ENCODE measurements around the gene RELN.
A peak's percentile ranks its signal among the peaks of the same experiment; 100 is the strongest.

The RELN gene

GRCh38 chr7:103711413-103711812 is 278.0 kb downstream of the RELN start:
- DNase-seq = no peak

GRCh38 chr7:103710247-103710646 is 279.2 kb downstream of the RELN start:
- no peak for DNase-seq

- DNase-seq = no peak
These were observed 282.7 kb downstream of the RELN start for GRCh38 chr7:103706805-103707204.

DNA sequence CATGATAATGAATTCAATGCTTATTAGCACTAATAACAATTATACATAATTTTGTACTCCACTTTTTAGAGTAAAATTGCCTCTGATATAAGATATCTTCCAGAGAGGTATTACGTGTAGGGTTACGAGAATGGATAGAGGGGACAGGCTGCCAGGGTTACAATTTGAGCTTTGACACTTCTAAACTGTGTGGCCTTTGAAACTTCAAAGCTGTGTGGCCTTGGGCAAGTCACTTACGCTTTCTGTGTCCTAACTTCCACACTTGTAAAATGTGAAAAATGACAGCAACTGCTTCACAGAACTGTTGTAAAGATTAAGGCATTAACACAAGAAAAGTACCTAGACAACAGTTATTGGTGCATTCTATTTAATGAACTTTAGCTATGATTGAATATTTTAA is 283.9 kb downstream of the RELN start:
- DNase-seq = no peak

DNA sequence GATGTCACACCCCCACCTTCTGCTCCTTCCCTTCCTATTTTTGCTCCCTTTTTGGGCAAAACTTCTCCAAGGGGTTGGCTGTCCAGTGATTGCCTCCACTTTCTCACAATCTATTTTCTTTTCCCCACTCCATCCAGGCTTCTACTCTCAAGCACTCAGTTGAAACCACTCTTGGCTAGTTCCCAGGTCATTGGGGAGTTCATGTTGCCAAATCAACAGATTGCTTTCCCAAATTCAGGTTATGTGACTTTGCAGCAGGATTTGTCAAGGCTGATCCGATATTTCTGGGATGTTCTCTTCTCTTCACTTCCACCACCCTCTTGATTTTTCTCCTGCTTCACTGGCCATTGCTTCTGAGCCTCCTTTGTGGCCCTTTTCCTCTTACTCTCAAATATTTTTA is 284.8 kb downstream of the RELN start:
- DNase-seq = no peak

- DNase-seq = no peak
These were observed 286.5 kb downstream of the RELN start for GRCh38 chr7:103702982-103703381.

GRCh38 chr7:103702454-103702853 is 287.0 kb downstream of the RELN start:
- no peak for DNase-seq

DNA sequence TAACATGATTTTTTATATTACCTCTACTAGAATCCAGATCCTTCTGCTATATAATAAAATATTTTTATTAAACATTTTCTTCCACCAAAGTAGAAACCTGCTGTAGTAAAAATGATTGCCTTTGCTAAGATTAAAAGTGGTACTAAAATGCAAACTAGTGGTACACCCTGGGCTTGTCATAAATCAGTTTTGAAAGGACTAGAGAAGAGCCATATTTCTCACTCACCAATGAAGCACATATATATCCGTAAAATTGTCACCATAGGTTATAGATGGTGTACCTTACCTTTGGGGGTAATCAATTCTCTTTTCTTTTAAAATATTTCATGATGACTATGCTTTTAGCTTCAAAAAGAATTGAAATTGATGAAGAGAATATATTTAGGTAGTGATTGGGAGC is 290.4 kb downstream of the RELN start:
- no peak for DNase-seq

- DNase-seq = no peak
These were observed 291.4 kb downstream of the RELN start for GRCh38 chr7:103698064-103698463.

- no peak for DNase-seq
These were observed 293.9 kb downstream of the RELN start for GRCh38 chr7:103695521-103695920.

DNA sequence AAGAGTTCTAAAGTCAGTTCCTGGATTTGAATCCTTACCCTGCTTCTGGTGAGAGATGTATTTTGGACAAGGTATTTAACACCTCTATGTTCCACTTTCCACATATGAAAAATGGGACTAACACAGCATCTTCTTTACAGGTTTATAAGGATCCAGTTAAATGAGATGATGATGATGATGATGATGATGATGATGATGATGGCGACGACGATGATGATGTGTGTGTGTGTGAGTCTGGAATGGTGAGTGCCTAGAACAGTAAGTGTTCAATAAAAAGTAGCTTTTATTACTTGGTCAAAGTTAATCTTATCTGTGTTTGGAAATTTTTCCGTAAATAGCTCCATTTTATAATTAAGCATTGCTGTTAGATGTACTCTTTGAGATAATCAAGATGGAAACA is 295.2 kb downstream of the RELN start:
- DNase-seq = no peak

DNA sequence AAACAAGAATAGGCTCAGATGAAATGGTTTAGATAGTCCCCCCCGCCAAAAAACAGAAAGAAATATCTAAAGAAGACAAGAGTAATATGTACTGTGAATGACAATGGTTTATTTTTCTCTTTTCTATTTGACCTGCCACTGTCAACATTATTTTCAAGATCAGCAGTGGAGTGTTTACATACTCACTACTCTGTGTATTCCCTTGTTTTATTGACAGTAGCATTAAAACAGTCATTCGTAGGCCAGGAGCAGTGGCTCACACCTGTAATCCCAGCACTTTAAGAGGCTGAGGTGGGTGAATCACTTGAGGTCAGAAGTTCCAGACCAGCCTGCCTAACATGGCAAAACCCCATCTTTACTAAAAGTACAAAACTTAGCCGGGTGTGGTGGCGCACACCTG is 298.2 kb downstream of the RELN start:
- DNase-seq = peak; percentile 64

DNA sequence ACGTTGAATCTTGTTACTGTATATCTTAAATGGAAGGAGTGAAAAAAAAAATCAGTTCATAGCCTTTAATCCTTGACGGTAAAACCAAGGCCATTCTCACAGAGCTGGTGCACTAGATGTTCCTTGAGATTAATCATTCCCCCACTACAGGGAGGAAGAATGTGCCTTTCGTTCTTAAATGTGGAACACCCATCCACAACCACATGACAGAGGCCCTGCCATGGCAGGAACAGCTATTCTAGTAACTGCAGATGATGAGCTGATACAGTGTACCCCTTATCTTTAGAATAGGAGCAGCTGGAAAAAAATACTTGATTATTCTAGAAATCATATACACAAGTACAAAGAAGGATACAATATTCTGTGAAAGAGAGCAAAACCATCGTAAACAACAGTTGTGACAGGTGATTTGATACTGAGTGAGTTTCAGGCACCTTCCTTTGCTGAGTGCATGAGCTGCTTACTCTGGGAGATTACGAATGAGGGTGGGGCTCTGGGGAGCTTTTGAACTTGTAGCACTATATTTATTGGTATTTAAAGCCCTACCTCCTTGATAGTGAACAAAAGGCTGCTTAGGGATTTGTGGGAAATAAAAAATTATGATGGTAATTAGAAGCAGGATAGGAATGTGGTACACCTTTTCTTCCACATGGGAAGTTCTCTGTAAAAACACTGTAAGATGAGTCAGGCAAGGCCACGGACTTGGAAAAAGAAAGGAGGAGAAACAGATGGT is 299.1 kb downstream of the RELN start:
- DNase-seq = no peak

DNA sequence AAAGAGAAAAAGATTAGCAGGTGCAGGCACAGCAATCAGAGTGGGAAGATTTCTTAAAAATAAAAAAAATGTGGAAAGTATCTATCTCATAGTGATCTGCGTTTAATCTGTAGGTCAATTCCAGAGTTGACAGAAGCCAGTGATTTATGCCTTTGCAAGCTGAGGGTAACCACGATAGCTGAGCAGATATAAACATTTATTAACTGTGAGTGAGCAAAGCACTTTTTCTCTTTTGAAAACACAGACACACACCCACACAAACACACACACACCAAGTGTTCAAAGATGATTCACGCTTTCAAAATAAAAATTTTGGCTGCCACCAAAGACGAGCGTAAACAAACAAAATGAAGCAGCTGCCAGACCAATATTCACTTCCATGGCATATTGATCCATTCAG is 300.2 kb downstream of the RELN start:
- DNase-seq = no peak

GRCh38 chr7:103687951-103688350 is 301.5 kb downstream of the RELN start:
- DNase-seq = no peak

DNA sequence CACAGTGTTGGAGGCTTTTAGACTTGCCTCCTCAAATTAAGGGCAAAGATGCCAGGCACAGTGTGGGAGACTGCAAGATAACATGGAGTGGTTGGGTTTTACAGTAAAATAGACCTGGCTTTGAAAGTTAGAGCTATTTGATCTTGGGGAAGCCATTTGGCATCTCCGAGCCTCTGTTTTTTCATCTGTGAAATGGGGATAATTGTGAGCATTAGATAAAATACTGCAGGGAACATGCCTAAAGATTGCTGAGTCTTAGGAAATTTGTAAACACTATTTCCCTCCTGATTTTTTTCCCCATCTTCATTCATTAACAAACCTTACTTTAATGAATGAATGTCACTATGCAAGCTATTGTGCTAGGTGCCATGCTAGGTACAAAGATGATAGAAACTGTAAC is 302.2 kb downstream of the RELN start:
- DNase-seq = no peak

DNA sequence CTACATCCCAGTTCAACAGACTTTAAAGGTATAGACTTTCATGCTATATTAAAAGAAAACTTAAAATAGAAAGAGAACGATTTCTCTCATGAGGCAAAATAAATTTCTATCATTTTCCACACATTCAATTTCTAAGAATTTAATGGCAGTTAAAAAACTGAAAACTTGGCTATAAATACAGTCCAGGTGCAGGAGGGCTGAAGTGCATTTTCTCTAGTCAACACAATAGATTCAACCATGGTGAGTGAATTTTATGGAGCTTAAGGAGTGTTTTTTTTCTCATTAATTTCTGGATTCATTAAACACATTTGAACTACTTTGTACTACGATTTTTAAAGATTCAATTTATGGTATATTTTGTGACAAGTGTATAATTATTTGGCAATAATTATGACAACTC is 302.7 kb downstream of the RELN start:
- no peak for DNase-seq

- no peak for DNase-seq
These were observed 303.4 kb downstream of the RELN start for GRCh38 chr7:103686064-103686463.

- DNase-seq = no peak
These were observed 303.8 kb downstream of the RELN start for GRCh38 chr7:103685646-103686045.

- DNase-seq = no peak
These were observed 306.1 kb downstream of the RELN start for GRCh38 chr7:103683348-103683747.

- no peak for DNase-seq
These were observed 309.0 kb downstream of the RELN start for GRCh38 chr7:103680161-103681144.

- DNase-seq = no peak
These were observed 310.0 kb downstream of the RELN start for GRCh38 chr7:103679151-103680132.
